H1 (cell line): ENCODE measurements around the gene KDM8. TPM values are rescaled to one million over a fixed set of nuclear protein-coding genes. Genes with fewer than 3 reads are reported as not detected.

Experiments used
- CTCF ChIA-PET: fragments of 300-600 bp; sonication (Branson Sonifier 250); formaldehyde crosslinking; loops from one replicate; lab custom pipeline; 2021; ENCODE audit not compliant: partially characterized antibody; lab: Charles Lee
- POLR2A ChIA-PET: fragments of 300-600 bp; sonication (Branson Sonifier 250); formaldehyde crosslinking; loops from one replicate; lab custom pipeline; 2021; ENCODE audit warnings: inconsistent platforms; ENCODE audit not compliant: partially characterized antibody; lab: Charles Lee
- DNase-seq, 2 experiments: peaks; one replicate each; pipeline versions ENCODE4 v3.0.0 to v3.0.0-alpha.2; 2010 to 2022; ENCODE audit warnings: low spot score in 2 of 2, low read depth in 1 of 2, mixed read lengths in 1 of 2
- FAIRE-seq: peaks from 2 replicates; lab custom pipeline; 2011; peaks lifted over from hg19 to GRCh38; lab: Jason Lieb, UNC
- H2AFZ ChIP-seq: 2 replicates; pipeline ENCODE4 v1.8.1; 2012; ENCODE audit warnings: low read length, inconsistent platforms
- H2AK5ac ChIP-seq: 2 replicates; pipeline ENCODE4 v1.6.1; 2013; ENCODE audit warnings: low read depth, low read length
- H2BK120ac ChIP-seq: replicated peaks from 2 replicates; pipeline ENCODE3; 2013; ENCODE audit warnings: low read depth, low read length, inconsistent platforms
- H2BK12ac ChIP-seq: 2 replicates; pipeline ENCODE4 v1.6.1; 2013; ENCODE audit warnings: low read depth, low read length
- H2BK15ac ChIP-seq: 2 replicates; pipeline ENCODE4 v1.6.1; 2013; ENCODE audit warnings: low read length
- H2BK20ac ChIP-seq: 2 replicates; pipeline ENCODE4 v1.6.1; 2013; ENCODE audit warnings: low read length
- H2BK5ac ChIP-seq: 2 replicates; pipeline ENCODE4 v1.6.1; 2013; ENCODE audit warnings: low read depth, low read length
- H3K14ac ChIP-seq: 2 replicates; pipeline ENCODE4 v1.6.1; 2013; ENCODE audit warnings: inconsistent platforms; ENCODE audit not compliant: insufficient read length
- H3K18ac ChIP-seq: 2 replicates; pipeline ENCODE4 v1.6.1; 2013; ENCODE audit warnings: low read length; ENCODE audit errors: extremely low read depth
- H3K23ac ChIP-seq: 2 replicates; pipeline ENCODE4 v1.6.1; 2013; ENCODE audit warnings: inconsistent platforms; ENCODE audit not compliant: insufficient read length
- H3K23me2 ChIP-seq: 2 replicates; pipeline ENCODE4 v1.6.1; 2013; ENCODE audit warnings: low read depth, low read length
- H3K27ac ChIP-seq: 2 replicates; pipeline ENCODE4 v1.6.1; 2011; ENCODE audit warnings: low read depth, low read length, inconsistent platforms
- H3K27me3 ChIP-seq, 4 experiments: replicated peaks in 1 of 4; 1 replicate in 1 of 4; 2 replicates in 3 of 4; pipeline versions ENCODE4 v1.6.1 to v1.8.1; 2011 to 2013; ENCODE audit warnings: low read length in 3 of 4, mild to moderate bottlenecking in 3 of 4, inconsistent platforms in 2 of 4, mixed read lengths in 2 of 4, moderate library complexity in 1 of 4; ENCODE audit not compliant: control insufficient read depth in 3 of 4, insufficient read depth in 3 of 4; ENCODE audit errors: extremely low read depth in 1 of 4
- H3K36me3 ChIP-seq, 4 experiments: 2 replicates each; pipeline versions ENCODE4 v1.6.1 to v1.8.1; 2011 to 2013; ENCODE audit warnings: mild to moderate bottlenecking in 4 of 4, low read length in 3 of 4, moderate library complexity in 2 of 4, control low read depth in 1 of 4, inconsistent platforms in 1 of 4; ENCODE audit not compliant: insufficient read depth in 4 of 4, control insufficient read depth in 2 of 4
- H3K4ac ChIP-seq: replicated peaks from 2 replicates; pipeline ENCODE3; 2013; ENCODE audit warnings: low read length, low read depth, mixed read lengths, inconsistent platforms; ENCODE audit not compliant: insufficient read length
- H3K4me1 ChIP-seq, 4 experiments: replicated peaks in 1 of 4; 1 replicate in 1 of 4; 2 replicates in 3 of 4; pipeline versions ENCODE4 v1.6.1 to v1.8.1; 2011 to 2013; ENCODE audit warnings: low read length in 3 of 4, inconsistent platforms in 2 of 4, mixed read lengths in 1 of 4; ENCODE audit not compliant: insufficient read depth in 4 of 4, control insufficient read depth in 3 of 4
- H3K4me2 ChIP-seq, 2 experiments: 2 replicates each; pipeline versions ENCODE4 v1.6.1 to v1.8.1; 2011 to 2013; ENCODE audit warnings: low read depth in 2 of 2, low read length in 2 of 2, control low read depth in 1 of 2, inconsistent platforms in 1 of 2, mild to moderate bottlenecking in 1 of 2; ENCODE audit not compliant: insufficient read depth in 1 of 2
- H3K4me3 ChIP-seq, 4 experiments: fragments of 200-600, 300-600 bp in 1 of 4; sonication (generic), shearing (Covaris generic), sonication (Bioruptor Twin) in 1 of 4; 2 replicates each; pipeline versions ENCODE4 v1.5.1 to v1.8.1; 2011 to 2016; ENCODE audit warnings: low read length in 4 of 4, low read depth in 3 of 4, control low read depth in 2 of 4, inconsistent platforms in 2 of 4, mild to moderate bottlenecking in 2 of 4, mixed read lengths in 1 of 4, moderate library complexity in 1 of 4; ENCODE audit not compliant: insufficient read depth in 2 of 4; ENCODE audit errors: extremely low read depth in 1 of 4
- H3K56ac ChIP-seq: replicated peaks from 2 replicates; pipeline ENCODE3; 2013; ENCODE audit warnings: low read depth, mild to moderate bottlenecking, mixed read lengths, low read length, inconsistent platforms; ENCODE audit not compliant: insufficient read length
- H3K79me1 ChIP-seq: 2 replicates; pipeline ENCODE4 v1.6.1; 2013; ENCODE audit warnings: low read depth, low read length, control low read depth
- H3K79me2 ChIP-seq, 2 experiments: 2 replicates each; pipeline versions ENCODE4 v1.6.1 to v1.8.1; 2012 to 2013; ENCODE audit warnings: low read length in 2 of 2, mild to moderate bottlenecking in 2 of 2, inconsistent platforms in 1 of 2; ENCODE audit not compliant: insufficient read depth in 2 of 2, control insufficient read depth in 1 of 2
- H3K9ac ChIP-seq, 4 experiments: replicated peaks in 1 of 4; 1 replicate in 1 of 4; 2 replicates in 3 of 4; pipeline versions ENCODE4 v1.6.1 to v1.8.1; 2011 to 2013; ENCODE audit warnings: low read depth in 3 of 4, low read length in 3 of 4, control low read depth in 2 of 4, mild to moderate bottlenecking in 2 of 4, moderate library complexity in 2 of 4, inconsistent platforms in 1 of 4; ENCODE audit errors: extremely low read depth in 1 of 4
- H3K9me3 ChIP-seq, 2 experiments: 2 replicates each; pipeline versions ENCODE4 v1.6.1 to v1.8.1; 2012 to 2013; ENCODE audit warnings: mild to moderate bottlenecking in 2 of 2, moderate library complexity in 2 of 2, control low read depth in 1 of 2, inconsistent platforms in 1 of 2, low read depth in 1 of 2, low read length in 1 of 2, mixed read lengths in 1 of 2; ENCODE audit not compliant: insufficient read depth in 2 of 2
- H4K20me1 ChIP-seq, 2 experiments: replicated peaks in 1 of 2; 2 replicates each; pipeline versions ENCODE3 to v1.8.1; 2011 to 2013; ENCODE audit warnings: inconsistent platforms in 2 of 2, low read length in 2 of 2, mild to moderate bottlenecking in 1 of 2; ENCODE audit not compliant: insufficient read depth in 2 of 2, control insufficient read depth in 1 of 2
- H4K5ac ChIP-seq: 2 replicates; pipeline ENCODE4 v1.6.1; 2013; ENCODE audit warnings: low read length, low read depth, mixed read lengths, inconsistent platforms; ENCODE audit not compliant: insufficient read length
- H4K8ac ChIP-seq: 2 replicates; pipeline ENCODE4 v1.8.0; 2013; ENCODE audit warnings: mild to moderate bottlenecking, moderate library complexity, low read length, inconsistent platforms; ENCODE audit not compliant: insufficient read depth; ENCODE audit errors: extremely low read depth
- H4K91ac ChIP-seq: replicated peaks from 2 replicates; pipeline ENCODE3; 2013; ENCODE audit warnings: low read length, mixed read lengths, inconsistent platforms; ENCODE audit not compliant: insufficient read length
- ASH2L ChIP-seq: fragments of 200-600, 300-600 bp; sonication (generic); IDR thresholded peaks from one replicate; pipeline ENCODE4 v1.7.1; 2017; ENCODE audit warnings: low read length
- BCL11A ChIP-seq, 2 experiments: IDR thresholded peaks; one replicate each; pipeline ENCODE4 v1.6.1; 2011; ENCODE audit warnings: low read depth in 2 of 2, low read length in 2 of 2, mild to moderate bottlenecking in 2 of 2
- CHD1 ChIP-seq: IDR thresholded peaks from 2 replicates; pipeline ENCODE4 v1.6.1; 2012; ENCODE audit warnings: low read depth, low read length, improper control_type of control experiment
- EP300 ChIP-seq, 2 experiments: IDR thresholded peaks; 1 replicate in 1 of 2; 2 replicates in 1 of 2; pipeline ENCODE4 v1.6.1; 2011 to 2012; ENCODE audit warnings: low read depth in 2 of 2, low read length in 2 of 2, mild to moderate bottlenecking in 2 of 2, borderline replicate concordance in 1 of 2, inconsistent platforms in 1 of 2, moderate library complexity in 1 of 2
- FOSL1 ChIP-seq: IDR thresholded peaks from 2 replicates; pipeline ENCODE4 v1.6.1; 2011; ENCODE audit warnings: mild to moderate bottlenecking, low read depth, low read length, moderate library complexity; ENCODE audit not compliant: insufficient read depth
- KDM5A ChIP-seq: fragments of 200-600 bp; IDR thresholded peaks from 2 replicates; pipeline ENCODE4 v1.7.1; 2012; ENCODE audit warnings: mild to moderate bottlenecking, low read length, inconsistent platforms, mixed read lengths
- NRF1 ChIP-seq: IDR thresholded peaks from 2 replicates; pipeline ENCODE4 v1.6.1; 2011; ENCODE audit warnings: mild to moderate bottlenecking, low read depth, low read length, improper control_type of control experiment
- RBBP5 ChIP-seq: IDR thresholded peaks from 2 replicates; pipeline ENCODE4 v1.7.1; 2012; ENCODE audit warnings: low read depth, mild to moderate bottlenecking, inconsistent platforms, low read length, moderate library complexity, borderline replicate concordance
- SIRT6 ChIP-seq: IDR thresholded peaks from one replicate; pipeline ENCODE4 v1.7.1; 2012; ENCODE audit warnings: low read length, inconsistent platforms
- SP1 ChIP-seq: IDR thresholded peaks from 2 replicates; pipeline ENCODE4 v1.6.1; 2011; ENCODE audit warnings: low read depth, low read length
- SP4 ChIP-seq: IDR thresholded peaks from 2 replicates; pipeline ENCODE4 v1.6.1; 2012; ENCODE audit warnings: low read length, inconsistent platforms
- SUZ12 ChIP-seq: fragments of 200-600 bp; sonication (generic); IDR thresholded peaks from 2 replicates; pipeline ENCODE4 v1.6.1; 2012; ENCODE audit warnings: mild to moderate bottlenecking, inconsistent platforms, low read length, moderate library complexity, mixed read lengths
- WGBS, 2 experiments: shearing (Covaris generic) in 1 of 2; methylation state at CpG; one replicate each; pipeline versions ENCODE4 v1.1.6 to v1.1.7; 2013 to 2015; ENCODE audit warnings: low lambda C conversion rate in 2 of 2, mixed read lengths in 2 of 2, inconsistent platforms in 1 of 2, low coverage in 1 of 2, missing lambda C conversion rate in 1 of 2; ENCODE audit not compliant: insufficient replicate concordance in 2 of 2, insufficient coverage in 1 of 2, insufficient read length in 1 of 2; ENCODE audit errors: extremely low coverage in 1 of 2, missing lambda C conversion rate in 1 of 2; 5-methylcytosine and 5-hydroxymethylcytosine counted together
- polyA plus RNA-seq, 7 experiments: library from polyadenylated mRNA; depleted of rRNA in 3 of 7; stranded (reverse) in 5 of 7; unstranded in 2 of 7; fragments of >200 nt in 5 of 7; fragments of 200-250 nt in 2 of 7; gene quantifications; 1 replicate in 5 of 7; 2 replicates in 1 of 7; 4 replicates in 1 of 7; pipeline versions ENCODE4 v1.2.1 to v1.2.3, GENCODE V29; 2011 to 2013; ENCODE audit warnings: missing spikeins in 2 of 7, mixed read lengths in 2 of 7
- total RNA-seq: library from RNA; stranded (reverse); fragmentation: NEBNext Ultra II Directional; extraction: Animal tissue kit (Norgen Biotek cat#: 25700); gene quantifications from 2 replicates; pipeline ENCODE4 v1.2.1, GENCODE V29; 2021
- TF ChIP-seq, protein P1 (sequence below): IDR thresholded peaks from 2 replicates; pipeline ENCODE4 v1.6.1; 2011; ENCODE audit warnings: low read length, improper control_type of control experiment

KDM8 gene
- total and polyA plus RNA-seq, 2 of the 8 experiments (the other 6 are each of a cell fraction or from before 2014, with no cell fraction given): 10.3 to 12.8 TPM

DNA sequence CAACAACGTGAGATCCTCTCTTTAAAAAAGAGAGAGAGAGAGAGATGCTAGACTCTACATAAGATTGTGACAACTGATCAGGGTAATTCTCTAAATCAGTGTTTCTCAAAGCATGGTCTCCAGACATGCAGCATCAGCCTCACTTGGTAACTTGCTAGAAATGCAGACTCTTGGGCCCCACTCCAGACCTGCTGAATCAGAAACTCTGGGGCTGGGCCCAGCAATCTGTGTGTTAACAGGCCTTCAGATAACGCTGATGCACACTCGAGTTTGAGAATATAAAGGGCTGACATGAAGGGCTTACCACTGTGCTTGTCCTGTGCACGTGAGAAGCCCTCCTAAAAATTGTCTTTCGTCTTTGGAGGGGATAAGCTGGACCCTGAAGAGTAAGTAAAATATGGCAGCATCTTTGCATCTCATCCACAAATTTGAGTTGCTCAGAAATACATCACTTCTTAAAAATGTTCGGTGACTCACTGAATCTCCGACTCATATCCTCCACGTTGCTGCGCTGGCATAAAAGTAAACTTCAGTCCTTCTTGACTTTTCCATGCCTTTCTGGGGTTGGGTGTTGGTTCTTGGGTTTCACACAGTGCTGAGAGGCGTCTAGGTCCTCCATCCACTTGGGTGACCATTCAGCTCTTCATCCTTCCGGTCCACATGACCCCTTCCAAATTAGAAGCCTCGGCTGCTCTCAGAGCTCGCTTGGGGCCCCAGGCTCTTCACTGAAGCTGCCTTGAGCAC lies 26.1 kb upstream of the KDM8 start:
- no peak for TF ChIP-seq EP300 (IDR thresholded peaks at IDR 0.05; ENCODE audit: borderline replicate concordance in 1 of 2, low read depth in 2 of 2, low read length in 2 of 2)
- TF ChIP-seq SUZ12: no peak
- TF ChIP-seq, protein P1, sequence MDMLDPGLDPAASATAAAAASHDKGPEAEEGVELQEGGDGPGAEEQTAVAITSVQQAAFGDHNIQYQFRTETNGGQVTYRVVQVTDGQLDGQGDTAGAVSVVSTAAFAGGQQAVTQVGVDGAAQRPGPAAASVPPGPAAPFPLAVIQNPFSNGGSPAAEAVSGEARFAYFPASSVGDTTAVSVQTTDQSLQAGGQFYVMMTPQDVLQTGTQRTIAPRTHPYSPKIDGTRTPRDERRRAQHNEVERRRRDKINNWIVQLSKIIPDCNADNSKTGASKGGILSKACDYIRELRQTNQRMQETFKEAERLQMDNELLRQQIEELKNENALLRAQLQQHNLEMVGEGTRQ: no peak
- no peak for TF ChIP-seq KDM5A
- TF ChIP-seq NRF1: no peak
- TF ChIP-seq SP1: no peak
- TF ChIP-seq SIRT6: no peak
- TF ChIP-seq ASH2L: no peak
- TF ChIP-seq SP4: no peak
- TF ChIP-seq BCL11A (IDR thresholded peaks at IDR 0.05; ENCODE audit: low read depth in 2 of 2, low read length in 2 of 2): no peak
- no peak for TF ChIP-seq FOSL1
- TF ChIP-seq CHD1: no peak
- no peak for TF ChIP-seq RBBP5
- Histone ChIP-seq H3K79me1 (no peaks in the 10 kb centered on the region), H3K4ac (no peak overlapping the region), H3K9ac (no peak overlapping the region), H3K79me2 (no peaks in the 10 kb centered on the region), H2BK120ac (no peak overlapping the region), H2BK5ac (no peak overlapping the region), H3K18ac (no peak overlapping the region), H2BK20ac (no peak overlapping the region), H3K36me3 (no peaks in the 10 kb centered on the region), H4K91ac (no peak overlapping the region), H2AFZ (no peak overlapping the region), H3K23me2 (no peaks in the 10 kb centered on the region), H2BK15ac (no peak overlapping the region), H3K27ac (no peak overlapping the region), H2BK12ac (no peak overlapping the region), H3K4me3 (no peak overlapping the region), H2AK5ac (no peak overlapping the region), H3K4me2 (no peak overlapping the region), H3K27me3 (no peaks in the 10 kb centered on the region), H4K5ac (no peak overlapping the region), H3K56ac (no peak overlapping the region), H3K9me3 (no peaks in the 10 kb centered on the region), H3K23ac (no peak overlapping the region), H3K14ac (no peak overlapping the region), H3K4me1 (peaks cover 0 to 3% (median 0%) of the 10 kb centered on the region in 4 experiments; a peak in 3 of 7 replicates), H4K8ac (no peak overlapping the region), H4K20me1 (no peaks in the 10 kb centered on the region)
- DNase-seq: no peak
- ChIA-PET CTCF (interaction anchor here (0.7 to 5.2 kb wide), 8 partner anchors 10 to 275 kb away, joined by 3 to 50 read pairs (median 19); no protein-coding TSS in a partner anchor), POLR2A (no interaction called here)
- FAIRE-seq: no peak
- 94% methylated on average over 12 of the region's 13 CpGs; no CpG with 5 or more reads in 1 of the 2 experiments for WGBS, 2 experiments
